Panc1 (cell line): ENCODE data around the gene SLC25A42. TPM values are rescaled to one million over a fixed set of nuclear protein-coding genes. Genes with fewer than 3 reads are reported as not detected.

Experiments used
- ATAC-seq: fragments of 200-7000 bp; cut with Tn5 transposase; 2 replicates; pipeline ENCODE4 v1.9.1; 2020; ENCODE audit warnings: mild to moderate bottlenecking, moderate library complexity
- BruUV-seq: library from RNA; stranded (reverse); fragments of 400-500 nt; replicated peaks from 2 replicates; lab custom pipeline; 2021; lab: Mats Ljungman, UMichigan
- CTCF ChIA-PET: fragments of 300-600 bp; sonication (Branson Sonifier 250); formaldehyde crosslinking; loops from one replicate; lab custom pipeline; 2022; ENCODE audit warnings: antibody characterized with exemption; lab: Charles Lee
- POLR2A ChIA-PET: fragments of 300-600 bp; sonication (Branson Sonifier 250); formaldehyde crosslinking; loops from one replicate; lab custom pipeline; 2022; ENCODE audit warnings: antibody characterized with exemption; lab: Charles Lee
- DNase-seq: peaks from one replicate; pipeline ENCODE4 v3.0.0-alpha.2; 2010; ENCODE audit warnings: low read depth, low spot score
- H3K27ac ChIP-seq: 2 replicates; pipeline ENCODE4 v1.5.1; 2011; ENCODE audit warnings: mild to moderate bottlenecking, low read length, inconsistent platforms
- H3K27me3 ChIP-seq: fragments of 200-500 bp; sonication (Bioruptor generic); 2 replicates; pipeline ENCODE4 v1.6.0; 2014; ENCODE audit warnings: low read length, inconsistent platforms; ENCODE audit not compliant: control insufficient read depth, insufficient read depth
- H3K36me3 ChIP-seq: fragments of 200-500 bp; sonication (Bioruptor generic); 2 replicates; pipeline ENCODE4 v1.5.1; 2014; ENCODE audit warnings: inconsistent platforms, mild to moderate bottlenecking, low read length, moderate library complexity; ENCODE audit not compliant: control insufficient read depth, insufficient read depth
- H3K4me1 ChIP-seq: 2 replicates; pipeline ENCODE4 v1.5.1; 2011; ENCODE audit warnings: inconsistent platforms, mild to moderate bottlenecking, low read length, moderate library complexity; ENCODE audit not compliant: control insufficient read depth, insufficient read depth
- H3K4me3 ChIP-seq, 2 experiments: 2 replicates each; pipeline ENCODE4 v1.5.1; 2011 to 2012; ENCODE audit warnings: low read depth in 2 of 2, low read length in 2 of 2, mild to moderate bottlenecking in 2 of 2, inconsistent platforms in 1 of 2, moderate library complexity in 1 of 2
- H3K9me3 ChIP-seq: fragments of 200-500 bp; sonication (Bioruptor generic); 2 replicates; pipeline ENCODE4 v1.5.1; 2014; ENCODE audit warnings: low read depth, mild to moderate bottlenecking, inconsistent platforms, low read length, moderate library complexity; ENCODE audit not compliant: control insufficient read depth, insufficient read depth
- POLR2AphosphoS5 ChIP-seq: IDR thresholded peaks from 2 replicates; pipeline ENCODE4 v1.6.1; 2012; ENCODE audit warnings: mild to moderate bottlenecking, low read depth, low read length, moderate library complexity
- SIN3A ChIP-seq: IDR thresholded peaks from 2 replicates; pipeline ENCODE4 v1.6.1; 2012; ENCODE audit warnings: low read depth, mild to moderate bottlenecking, low read length, moderate library complexity, borderline replicate concordance; ENCODE audit not compliant: insufficient read depth
- TCF7L2 ChIP-seq: IDR thresholded peaks from 2 replicates; pipeline ENCODE4 v1.6.1; 2011; ENCODE audit warnings: mild to moderate bottlenecking, low read depth, low read length, inconsistent platforms
- in situ Hi-C: cut with HindIII; loops from 2 replicates; pipeline ENCODE4 v1.10.0; 2016; ENCODE audit warnings: low sequenced_read_pairs, low pct_unique_long_range_greater_than_20kb
- intact Hi-C: fragments of 100-400 bp; cut with micrococcal nuclease; formaldehyde crosslinking; loops from one replicate; pipeline ENCODE4 v1.10.0; 2022; ENCODE audit not compliant: unreplicated experiment
- total RNA-seq: library from RNA; stranded (reverse); gene quantifications from one replicate; pipeline ENCODE4 v1.2.1, GENCODE V29; 2021; ENCODE audit not compliant: unreplicated experiment
- TF ChIP-seq, protein P1 (sequence below): fragments of 450-650 bp; IDR thresholded peaks from 2 replicates; pipeline ENCODE4 v1.5.1; 2017; ENCODE audit warnings: mild to moderate bottlenecking
- TF ChIP-seq, protein P2 (sequence below), 2 experiments: IDR thresholded peaks; 2 replicates each; pipeline ENCODE4 v1.6.1; 2011 to 2012; ENCODE audit warnings: low read depth in 2 of 2, control low read depth in 1 of 2, low read length in 1 of 2, mild to moderate bottlenecking in 1 of 2, moderate library complexity in 1 of 2; ENCODE audit not compliant: insufficient read depth in 1 of 2

SLC25A42 gene
- total RNA-seq, 1 experiment from 2014 or later = 2.6 TPM

DNA sequence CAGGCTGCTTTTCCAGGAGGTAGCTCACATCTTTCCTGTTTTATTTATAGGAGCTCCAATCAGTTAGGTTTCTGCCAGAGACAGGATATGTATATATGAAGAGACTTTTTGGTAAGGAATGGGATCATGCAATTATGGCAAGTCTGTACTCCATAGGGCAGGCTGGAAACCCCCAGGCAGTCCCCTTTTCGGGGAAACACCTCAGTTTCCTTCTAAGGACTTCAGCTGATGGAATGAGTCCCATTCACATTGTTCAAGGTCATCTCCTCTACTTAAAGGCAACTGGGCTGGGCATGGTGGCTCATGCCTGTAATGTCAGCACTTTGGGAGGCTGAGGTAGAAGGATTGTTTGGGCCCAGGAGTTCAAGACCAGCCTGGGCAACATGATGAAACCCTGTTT, 10.9 kb upstream of the SLC25A42 start:
- DNase-seq (no peak), ATAC-seq (no peak)
- in situ Hi-C loops (no loop called here), intact Hi-C loops (no loop called here)
- no peak overlapping the region for H3K4me3 ChIP-seq
- BruUV-seq = no TSS peak
- no peak overlapping the region for H3K27ac ChIP-seq
- no peaks in the 10 kb centered on the region for H3K4me1 ChIP-seq
- 0 out of 2 replicates have a peak, but pooled peaks cover 3% of the 10 kb centered on the region for H3K36me3 ChIP-seq
- CTCF ChIA-PET = interaction anchor here (1.1 kb wide), 1 partner anchor 121 kb away, joined by 3 read pairs; no protein-coding TSS in a partner anchor
- H3K9me3 ChIP-seq = no peaks in the 10 kb centered on the region
- no peaks in the 10 kb centered on the region for H3K27me3 ChIP-seq
- POLR2A ChIA-PET = no interaction called here
- TF ChIP-seq, protein P1, sequence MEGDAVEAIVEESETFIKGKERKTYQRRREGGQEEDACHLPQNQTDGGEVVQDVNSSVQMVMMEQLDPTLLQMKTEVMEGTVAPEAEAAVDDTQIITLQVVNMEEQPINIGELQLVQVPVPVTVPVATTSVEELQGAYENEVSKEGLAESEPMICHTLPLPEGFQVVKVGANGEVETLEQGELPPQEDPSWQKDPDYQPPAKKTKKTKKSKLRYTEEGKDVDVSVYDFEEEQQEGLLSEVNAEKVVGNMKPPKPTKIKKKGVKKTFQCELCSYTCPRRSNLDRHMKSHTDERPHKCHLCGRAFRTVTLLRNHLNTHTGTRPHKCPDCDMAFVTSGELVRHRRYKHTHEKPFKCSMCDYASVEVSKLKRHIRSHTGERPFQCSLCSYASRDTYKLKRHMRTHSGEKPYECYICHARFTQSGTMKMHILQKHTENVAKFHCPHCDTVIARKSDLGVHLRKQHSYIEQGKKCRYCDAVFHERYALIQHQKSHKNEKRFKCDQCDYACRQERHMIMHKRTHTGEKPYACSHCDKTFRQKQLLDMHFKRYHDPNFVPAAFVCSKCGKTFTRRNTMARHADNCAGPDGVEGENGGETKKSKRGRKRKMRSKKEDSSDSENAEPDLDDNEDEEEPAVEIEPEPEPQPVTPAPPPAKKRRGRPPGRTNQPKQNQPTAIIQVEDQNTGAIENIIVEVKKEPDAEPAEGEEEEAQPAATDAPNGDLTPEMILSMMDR = no peak
- TF ChIP-seq TCF7L2 (no peak), SIN3A (no peak), POLR2AphosphoS5 (no peak)
- TF ChIP-seq, protein P2, sequence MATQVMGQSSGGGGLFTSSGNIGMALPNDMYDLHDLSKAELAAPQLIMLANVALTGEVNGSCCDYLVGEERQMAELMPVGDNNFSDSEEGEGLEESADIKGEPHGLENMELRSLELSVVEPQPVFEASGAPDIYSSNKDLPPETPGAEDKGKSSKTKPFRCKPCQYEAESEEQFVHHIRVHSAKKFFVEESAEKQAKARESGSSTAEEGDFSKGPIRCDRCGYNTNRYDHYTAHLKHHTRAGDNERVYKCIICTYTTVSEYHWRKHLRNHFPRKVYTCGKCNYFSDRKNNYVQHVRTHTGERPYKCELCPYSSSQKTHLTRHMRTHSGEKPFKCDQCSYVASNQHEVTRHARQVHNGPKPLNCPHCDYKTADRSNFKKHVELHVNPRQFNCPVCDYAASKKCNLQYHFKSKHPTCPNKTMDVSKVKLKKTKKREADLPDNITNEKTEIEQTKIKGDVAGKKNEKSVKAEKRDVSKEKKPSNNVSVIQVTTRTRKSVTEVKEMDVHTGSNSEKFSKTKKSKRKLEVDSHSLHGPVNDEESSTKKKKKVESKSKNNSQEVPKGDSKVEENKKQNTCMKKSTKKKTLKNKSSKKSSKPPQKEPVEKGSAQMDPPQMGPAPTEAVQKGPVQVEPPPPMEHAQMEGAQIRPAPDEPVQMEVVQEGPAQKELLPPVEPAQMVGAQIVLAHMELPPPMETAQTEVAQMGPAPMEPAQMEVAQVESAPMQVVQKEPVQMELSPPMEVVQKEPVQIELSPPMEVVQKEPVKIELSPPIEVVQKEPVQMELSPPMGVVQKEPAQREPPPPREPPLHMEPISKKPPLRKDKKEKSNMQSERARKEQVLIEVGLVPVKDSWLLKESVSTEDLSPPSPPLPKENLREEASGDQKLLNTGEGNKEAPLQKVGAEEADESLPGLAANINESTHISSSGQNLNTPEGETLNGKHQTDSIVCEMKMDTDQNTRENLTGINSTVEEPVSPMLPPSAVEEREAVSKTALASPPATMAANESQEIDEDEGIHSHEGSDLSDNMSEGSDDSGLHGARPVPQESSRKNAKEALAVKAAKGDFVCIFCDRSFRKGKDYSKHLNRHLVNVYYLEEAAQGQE (IDR thresholded peaks at IDR 0.05; ENCODE audit: insufficient read depth in 1 of 2, low read depth in 2 of 2, low read length in 1 of 2) = no peak

DNA sequence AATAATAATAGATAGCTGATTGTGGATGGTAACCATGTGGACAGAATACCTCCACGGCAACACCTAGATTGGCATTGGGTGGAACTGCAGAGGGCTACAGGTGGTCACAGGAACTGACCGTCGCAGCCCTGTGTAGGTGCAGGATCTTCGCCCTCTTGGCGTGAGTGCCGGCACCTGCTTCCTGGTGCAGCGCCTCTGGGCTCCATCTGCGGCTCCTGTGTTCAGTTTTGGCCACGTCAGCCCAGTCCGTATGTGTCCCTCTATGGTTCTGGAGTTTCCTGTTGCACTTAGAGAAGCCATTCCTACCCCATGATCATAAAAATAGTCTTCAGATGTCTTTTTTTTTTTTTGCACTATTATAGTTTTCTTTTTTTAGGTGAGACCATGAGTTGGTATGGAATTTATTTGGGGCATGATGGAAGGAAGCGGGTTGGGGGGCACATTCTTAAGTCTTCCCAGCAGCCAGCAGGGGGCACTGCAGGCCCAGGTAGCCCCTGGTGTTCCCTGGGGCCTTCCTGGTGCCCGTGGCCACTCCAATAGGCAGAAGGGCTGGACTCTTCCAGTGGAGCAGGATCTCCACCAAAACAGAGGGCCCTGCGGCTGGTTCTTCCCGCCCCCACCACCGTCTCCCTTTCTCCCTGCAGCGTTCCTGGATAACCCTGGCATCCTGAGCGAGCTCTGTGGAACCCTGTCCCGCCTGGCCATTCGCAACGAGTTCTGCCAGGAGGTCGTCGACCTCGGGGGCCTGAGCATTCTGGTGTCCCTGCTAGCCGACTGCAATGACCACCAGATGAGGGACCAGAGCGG, 10.1 kb upstream of the SLC25A42 start:
- no TSS peak for BruUV-seq
- no peaks in the 10 kb centered on the region for H3K27me3 ChIP-seq
- TF ChIP-seq POLR2AphosphoS5 = no peak
- TF ChIP-seq, protein P1 = peak; percentile 81
- in situ Hi-C loops (no loop called here), intact Hi-C loops (no loop called here)
- CTCF ChIA-PET = interaction anchor here (0.6 to 1.1 kb wide), 5 partner anchors 27 to 120 kb away, joined by 3 to 12 read pairs (median 3); no protein-coding TSS in a partner anchor
- no peak overlapping the region for H3K27ac ChIP-seq
- no peaks in the 10 kb centered on the region for H3K4me1 ChIP-seq
- H3K4me3 ChIP-seq = no peak overlapping the region
- DNase-seq (no peak), ATAC-seq (peak; percentile 54; the same call in 1 of the 2 replicates)
- POLR2A ChIA-PET = no interaction called here
- no peaks in the 10 kb centered on the region for H3K9me3 ChIP-seq
- H3K36me3 ChIP-seq = 0 out of 2 replicates have a peak, but pooled peaks cover 3% of the 10 kb centered on the region
